Measurements from ENCODE around the gene KRT20.

- TF ChIP-seq CTCF (IDR thresholded peaks at IDR 0.05; ENCODE audit: low read depth, low read length) (no peak), EZH2phosphoT487 (IDR thresholded peaks at IDR 0.05; ENCODE audit: low read depth) (no peak)
Observed at GRCh38 chr17:40912486-40913210, 27.6 kb upstream of the KRT20 start.

Measured in OCI-LY3 (cell line).